Mesenteric fat pad (tissue), 1 donor: ENCODE measurements around the gene DUOX1. TPM values are rescaled to one million over a fixed set of nuclear protein-coding genes. Genes with fewer than 3 reads are reported as not detected.

ENCODE experiments used
- DNase-seq: peaks from one replicate; pipeline ENCODE4 v3.0.0-alpha.2; 2020; ENCODE audit warnings: low spot score
- total RNA-seq: library from RNA; stranded (reverse); fragmentation: NEBNext Ultra II Directional; extraction: Animal tissue kit (Norgen Biotek cat#: 25700); gene quantifications from one replicate; pipeline ENCODE4 v1.2.1, GENCODE V29; 2021
- donor health status: DM: yes; HTN: yes; CAD: no.

DUOX1 gene
- total RNA-seq, 1 donor from 2014 or later, result 2.5 TPM

DNA sequence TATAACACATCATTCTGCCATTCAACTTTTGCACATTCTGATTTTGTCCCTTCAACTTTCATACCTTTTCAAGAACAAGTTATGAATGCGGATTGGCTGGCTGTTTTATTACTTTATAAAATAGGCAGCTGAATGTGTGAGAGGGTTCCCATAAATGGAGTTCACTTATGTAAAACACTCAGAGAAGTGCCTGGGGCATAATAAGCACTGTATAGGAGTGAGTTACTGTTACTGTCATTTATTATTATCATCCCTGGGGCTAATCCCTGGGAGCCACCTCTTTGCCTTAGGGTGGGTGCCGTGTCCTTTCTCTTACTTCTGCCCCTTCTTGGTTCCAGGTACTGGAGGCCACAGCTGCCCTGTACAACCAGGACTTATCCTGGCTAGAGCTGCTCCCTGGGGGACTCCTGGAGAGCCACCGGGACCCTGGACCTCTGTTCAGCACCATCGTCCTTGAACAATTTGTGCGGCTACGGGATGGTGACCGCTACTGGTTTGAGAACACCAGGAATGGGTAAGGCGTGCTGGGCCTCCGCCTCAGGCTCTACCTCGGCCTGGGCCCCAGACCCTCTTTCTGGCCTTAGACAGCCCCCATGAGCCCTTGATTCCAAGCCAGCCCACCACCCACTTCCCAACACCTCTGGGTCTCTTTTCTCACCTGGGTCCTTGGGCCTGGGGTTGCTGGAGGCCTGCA, 10.9 kb downstream of the DUOX1 start:
- DNase-seq, result no peak

DNA sequence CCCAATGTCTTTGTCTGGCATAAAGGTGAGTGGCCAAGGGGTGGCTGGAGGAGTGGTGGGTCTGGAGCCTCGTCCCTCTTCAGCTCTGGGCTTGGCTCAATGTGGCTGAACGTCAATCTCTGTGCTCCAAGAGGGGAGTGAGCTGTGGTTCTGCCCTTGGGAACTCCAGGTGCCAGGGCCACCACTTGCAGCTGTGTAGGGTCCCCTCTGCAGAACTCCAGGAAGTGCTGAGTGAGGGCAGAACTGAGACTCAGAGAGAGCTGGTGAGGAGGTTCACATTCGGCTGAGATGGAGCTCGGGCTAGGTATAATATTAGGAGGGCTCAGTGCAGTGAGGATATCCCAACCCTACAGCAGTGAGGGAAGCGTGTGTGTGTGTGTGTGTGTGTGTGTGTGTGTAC, 11.6 kb downstream of the DUOX1 start:
- no peak for DNase-seq

DNA sequence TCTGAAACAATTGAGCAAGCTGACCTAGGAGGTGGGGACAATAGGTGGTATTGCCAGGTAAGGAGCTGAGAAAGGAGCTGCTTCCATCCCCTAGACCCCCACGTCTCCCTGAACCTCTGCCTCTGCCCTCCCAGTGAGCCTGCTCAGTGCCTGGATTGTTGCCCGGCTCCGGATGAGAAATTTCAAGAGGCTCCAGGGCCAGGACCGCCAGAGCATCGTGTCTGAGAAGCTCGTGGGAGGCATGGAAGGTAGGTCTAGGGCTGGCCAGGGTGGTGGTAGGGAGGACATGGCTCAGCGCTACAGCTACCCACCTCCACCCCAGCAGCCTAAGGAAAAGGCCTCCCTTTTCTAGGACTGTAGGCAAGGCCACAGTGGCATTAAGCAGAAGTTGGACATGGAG, 13.3 kb downstream of the DUOX1 start:
- no peak for DNase-seq

DNA sequence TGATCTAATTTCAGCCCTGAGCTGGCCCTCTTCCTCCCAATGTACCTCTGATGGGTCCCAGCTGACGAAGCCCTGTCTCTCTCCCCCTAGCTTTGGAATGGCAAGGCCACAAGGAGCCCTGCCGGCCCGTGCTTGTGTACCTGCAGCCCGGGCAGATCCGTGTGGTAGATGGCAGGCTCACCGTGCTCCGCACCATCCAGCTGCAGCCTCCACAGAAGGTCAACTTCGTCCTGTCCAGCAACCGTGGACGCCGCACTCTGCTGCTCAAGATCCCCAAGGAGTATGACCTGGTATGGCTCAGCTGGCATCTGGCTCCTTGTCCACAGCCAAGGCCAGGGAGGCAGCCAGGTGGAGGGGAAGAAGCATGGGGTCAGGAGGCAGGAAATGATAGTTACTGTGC, 14.2 kb downstream of the DUOX1 start:
- no peak for DNase-seq

DNA sequence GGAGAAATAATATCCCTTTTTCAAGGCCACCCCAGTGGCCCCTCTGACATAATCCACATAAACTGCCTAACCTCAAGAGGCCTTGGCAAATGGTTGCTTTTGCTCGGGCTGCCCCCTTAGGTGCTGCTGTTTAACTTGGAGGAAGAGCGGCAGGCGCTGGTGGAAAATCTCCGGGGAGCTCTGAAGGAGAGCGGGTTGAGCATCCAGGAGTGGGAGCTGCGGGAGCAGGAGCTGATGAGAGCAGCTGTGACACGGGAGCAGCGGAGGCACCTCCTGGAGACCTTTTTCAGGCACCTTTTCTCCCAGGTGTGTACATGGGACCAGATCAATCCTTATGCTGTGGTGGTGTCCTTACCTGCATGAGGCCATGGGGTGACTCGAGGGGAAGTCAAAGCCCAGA, 15.0 kb downstream of the DUOX1 start:
- DNase-seq, result no peak

DNA sequence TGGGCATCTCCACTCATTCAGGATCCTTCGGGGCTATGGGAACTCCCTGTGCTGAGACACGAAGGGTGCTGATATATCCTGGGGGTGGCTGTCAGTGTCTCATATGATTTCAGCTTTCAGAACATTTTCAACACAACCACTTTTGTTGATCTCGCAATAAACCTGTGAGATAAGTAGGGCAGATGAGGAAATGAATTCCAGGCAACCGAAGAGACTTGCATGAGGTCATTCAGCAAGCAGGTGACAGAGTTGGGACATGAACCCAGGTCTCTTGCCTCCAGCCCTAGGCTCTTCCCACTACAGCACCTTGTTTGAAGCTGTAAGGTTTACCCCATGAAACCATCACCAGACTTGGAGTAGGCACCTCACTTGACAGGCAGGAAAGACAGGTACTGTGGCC, 16.6 kb downstream of the DUOX1 start:
- no peak for DNase-seq

DNA sequence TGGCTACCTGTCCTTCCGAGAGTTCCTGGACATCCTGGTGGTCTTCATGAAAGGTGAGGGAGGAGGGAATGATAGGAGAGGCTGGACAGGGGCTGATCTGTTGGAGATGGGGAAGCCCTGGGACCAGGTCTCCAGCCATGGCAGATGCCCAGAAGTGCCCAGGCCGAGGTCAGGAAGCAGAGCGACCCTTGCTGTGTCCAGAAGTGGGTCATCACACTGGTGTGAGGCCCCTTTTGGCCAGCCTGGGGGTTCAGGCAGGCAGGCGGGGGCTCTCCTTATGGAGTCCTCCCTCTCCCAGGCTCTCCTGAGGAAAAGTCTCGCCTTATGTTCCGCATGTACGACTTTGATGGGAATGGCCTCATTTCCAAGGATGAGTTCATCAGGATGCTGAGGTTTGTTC, 17.8 kb downstream of the DUOX1 start:
- DNase-seq, result no peak

DNA sequence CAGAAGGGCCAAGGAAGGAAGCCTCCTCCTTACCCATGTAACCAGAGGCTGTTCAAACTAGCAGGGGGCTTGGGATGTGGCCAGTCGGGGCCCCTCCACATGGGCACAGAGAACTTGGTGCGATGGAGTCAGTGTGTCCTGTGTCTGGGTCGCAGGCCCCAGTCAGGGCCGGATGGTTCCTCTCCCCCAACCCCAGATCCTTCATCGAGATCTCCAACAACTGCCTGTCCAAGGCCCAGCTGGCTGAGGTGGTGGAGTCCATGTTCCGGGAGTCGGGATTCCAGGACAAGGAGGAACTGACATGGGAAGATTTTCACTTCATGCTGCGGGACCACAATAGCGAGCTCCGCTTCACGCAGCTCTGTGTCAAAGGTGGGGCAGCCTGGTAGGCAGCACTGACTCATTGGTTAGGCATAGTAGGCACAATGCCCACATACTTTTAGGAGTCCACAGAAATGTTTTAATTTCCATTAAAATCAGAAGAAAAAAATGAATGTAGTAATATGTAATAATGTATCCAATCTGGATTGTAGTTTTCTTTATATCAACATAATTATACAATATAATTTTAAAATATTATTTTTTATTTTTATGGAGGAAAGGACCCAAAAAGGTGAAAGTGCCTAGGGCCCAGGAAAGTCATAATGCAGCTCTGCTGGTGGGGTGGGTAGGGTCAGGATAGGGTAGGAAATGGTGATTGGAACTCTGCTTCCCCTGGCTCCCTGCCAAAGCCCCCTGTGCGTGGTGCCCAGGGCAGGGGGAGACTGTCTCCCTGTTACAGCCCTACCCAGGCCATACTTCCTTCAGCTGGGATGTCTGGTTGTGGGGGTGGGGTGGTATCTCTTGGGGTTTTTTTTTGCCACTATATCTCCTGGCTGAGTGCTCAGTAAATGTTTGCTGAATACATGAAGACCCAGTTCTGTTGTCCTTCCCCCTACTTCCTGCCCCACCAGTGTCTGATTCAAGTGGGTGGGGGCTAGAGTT, 18.6 kb downstream of the DUOX1 start:
- DNase-seq, result no peak

DNA sequence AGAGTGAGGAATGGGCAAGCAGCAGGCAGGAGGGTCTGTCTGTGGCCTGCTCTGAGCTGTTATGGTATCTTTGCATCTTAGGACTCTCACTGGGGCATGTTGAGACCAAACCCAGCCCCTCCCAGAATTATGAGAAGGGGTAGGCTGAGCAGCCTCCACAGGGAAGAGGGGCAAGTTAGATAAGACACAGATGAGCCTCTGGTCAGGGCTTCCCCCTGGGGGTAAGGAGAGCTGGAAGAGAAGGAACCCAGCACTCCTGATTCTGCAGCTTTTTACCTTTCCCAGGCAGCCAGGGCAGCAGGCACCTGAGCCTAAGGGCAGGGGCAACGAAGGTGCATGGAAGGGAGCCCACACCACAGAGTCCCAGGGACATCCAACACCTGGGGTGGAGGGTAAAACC, 19.3 kb downstream of the DUOX1 start:
- no peak for DNase-seq

DNA sequence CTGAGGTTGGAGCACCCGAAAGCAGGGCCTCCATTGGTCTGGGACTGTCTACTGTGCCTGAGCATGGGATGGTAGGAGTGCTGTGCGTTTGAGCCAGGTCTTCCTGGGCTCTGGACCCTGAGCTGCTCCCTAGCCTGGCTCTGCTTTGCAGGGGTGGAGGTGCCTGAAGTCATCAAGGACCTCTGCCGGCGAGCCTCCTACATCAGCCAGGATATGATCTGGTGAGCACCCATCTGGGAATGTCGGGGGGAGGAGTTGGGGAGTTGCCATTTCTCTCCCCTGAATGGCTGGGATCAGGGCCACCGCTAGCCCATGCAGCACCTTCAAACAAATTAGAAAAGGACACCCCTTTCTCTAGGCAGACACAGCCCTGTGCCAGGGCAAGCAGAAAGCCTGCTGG, 20.7 kb downstream of the DUOX1 start:
- no peak for DNase-seq

DNA sequence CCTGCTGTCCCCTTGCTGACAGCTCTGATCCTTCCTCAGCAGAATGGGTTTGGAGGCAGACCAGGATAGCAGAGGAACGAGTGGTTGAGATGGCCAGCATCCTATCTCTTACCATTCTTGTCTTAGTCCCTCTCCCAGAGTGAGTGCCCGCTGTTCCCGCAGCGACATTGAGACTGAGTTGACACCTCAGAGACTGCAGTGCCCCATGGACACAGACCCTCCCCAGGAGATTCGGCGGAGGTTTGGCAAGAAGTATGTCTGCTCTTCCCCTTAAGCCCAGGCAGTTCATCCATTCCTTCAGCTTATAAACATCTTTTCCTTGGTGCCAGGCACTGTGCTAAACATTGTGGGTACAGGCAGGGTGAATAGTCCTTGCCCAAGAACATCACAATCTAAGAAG, 21.2 kb downstream of the DUOX1 start:
- no peak for DNase-seq

DNA sequence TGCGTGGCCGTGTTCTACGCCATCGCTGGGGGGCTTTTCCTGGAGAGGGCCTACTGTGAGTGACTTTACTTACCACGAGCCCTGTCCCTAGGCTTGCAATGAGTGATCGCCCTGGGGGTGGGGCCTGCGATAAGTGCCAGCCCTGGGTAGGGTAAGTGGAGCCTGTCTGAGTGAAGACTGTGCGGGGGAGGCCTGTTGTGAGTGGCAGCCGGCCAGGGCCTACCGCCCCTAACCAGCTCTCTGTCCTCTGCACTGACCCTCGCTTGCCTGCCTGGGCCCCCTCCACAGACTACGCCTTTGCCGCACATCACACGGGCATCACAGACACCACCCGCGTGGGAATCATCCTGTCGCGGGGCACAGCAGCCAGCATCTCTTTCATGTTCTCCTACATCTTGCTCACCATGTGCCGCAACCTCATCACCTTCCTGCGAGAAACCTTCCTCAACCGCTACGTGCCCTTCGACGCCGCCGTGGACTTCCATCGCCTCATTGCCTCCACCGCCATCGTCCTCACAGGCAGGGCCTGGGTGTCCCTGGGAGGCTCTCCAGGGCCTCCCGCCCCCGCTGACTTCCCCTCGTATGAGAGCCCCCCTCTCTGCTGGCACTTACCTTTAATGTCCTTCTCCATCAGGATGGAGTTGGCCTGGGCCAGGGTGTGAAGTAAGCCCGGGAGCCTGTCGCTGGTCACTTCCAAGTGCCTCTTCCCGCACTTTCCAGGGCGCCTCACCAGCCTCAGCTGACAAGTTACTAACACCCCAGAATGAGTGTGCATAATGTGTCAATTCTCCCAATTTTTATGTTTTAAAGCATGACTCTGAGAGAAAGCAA, 22.4 kb downstream of the DUOX1 start:
- DNase-seq, result no peak

DNA sequence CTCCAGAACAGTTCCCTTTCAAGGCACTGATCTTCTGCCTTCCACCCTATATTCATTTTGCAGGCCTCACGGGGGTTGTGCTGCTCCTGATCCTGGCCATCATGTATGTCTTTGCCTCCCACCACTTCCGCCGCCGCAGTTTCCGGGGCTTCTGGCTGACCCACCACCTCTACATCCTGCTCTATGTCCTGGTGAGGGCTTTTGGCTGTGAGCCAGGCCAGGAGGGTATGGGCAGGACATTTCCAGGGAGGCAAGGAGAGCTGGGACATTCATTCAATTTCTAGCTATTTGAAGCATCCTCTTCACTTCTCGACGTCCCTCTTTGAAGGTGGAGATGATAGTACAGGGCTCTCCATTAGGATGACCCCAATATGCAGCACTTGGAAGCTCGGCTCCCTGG, 25.9 kb downstream of the DUOX1 start:
- no peak for DNase-seq

DNA sequence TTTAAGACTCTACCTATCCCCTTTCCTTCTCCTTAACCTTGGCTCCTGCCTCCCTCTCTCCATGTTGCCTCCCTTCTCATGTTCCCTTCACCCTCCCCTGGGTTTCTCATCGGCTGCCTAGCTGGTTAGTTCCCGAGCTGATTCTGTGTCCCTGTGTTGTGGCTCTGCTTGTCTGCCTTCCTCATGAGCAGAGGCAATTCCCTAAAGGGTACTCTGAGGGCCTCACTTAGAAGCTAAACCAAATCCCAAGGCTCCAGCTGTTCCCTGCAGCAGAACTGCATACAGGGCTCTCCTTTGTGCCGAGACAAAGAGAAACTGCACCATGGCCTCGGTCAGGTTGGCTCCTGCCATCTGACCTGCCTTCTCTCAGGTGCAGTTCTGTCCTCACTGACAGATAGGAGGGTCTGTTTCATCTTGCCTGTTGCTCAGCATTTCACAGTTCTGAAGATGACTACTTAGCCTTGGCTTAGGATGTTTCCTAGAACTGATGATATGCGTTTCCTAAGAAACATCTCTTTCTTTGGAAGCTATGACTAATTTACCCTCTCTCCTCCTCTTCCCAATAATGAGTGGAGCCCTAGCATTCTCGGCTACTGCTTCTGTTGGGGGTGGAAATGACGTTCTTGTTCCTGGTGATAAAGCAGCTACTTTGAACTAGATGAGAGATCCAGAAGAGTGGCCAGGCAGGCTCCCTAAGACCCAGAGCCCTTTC, 27.1 kb downstream of the DUOX1 start:
- no peak for DNase-seq

DNA sequence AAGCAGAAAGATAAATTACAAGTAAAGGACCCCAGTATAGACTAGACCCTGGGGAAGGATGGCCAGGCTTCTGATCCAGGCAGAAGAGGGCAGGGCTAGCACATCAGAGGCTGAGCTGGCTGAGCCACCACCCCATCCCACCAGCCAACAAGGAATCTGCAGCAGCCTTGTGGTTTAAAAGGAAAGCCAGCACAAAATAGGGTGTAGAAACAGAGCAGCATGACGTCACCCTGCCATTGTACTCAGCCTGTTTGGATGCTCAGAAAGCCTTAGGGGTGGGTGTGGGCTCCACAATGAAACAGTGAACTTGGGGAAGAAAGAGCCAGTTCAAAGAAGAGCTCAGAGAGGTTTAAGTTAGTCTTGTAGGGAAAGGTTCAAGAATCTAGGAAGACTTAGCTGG, 28.2 kb downstream of the DUOX1 start:
- DNase-seq, result no peak

DNA sequence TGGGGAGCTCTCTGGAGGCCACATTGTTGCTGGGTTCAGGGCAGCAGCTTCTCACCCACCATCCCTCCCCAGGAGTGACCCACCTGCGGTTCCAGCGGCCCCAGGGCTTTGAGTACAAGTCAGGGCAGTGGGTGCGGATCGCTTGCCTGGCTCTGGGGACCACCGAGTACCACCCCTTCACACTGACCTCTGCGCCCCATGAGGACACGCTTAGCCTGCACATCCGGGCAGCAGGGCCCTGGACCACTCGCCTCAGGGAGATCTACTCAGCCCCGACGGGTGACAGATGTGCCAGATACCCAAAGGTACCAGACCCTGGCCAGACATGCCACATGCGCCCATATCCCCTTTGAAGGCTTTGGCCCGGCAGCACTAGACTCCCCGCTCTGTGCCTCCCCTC, 31.9 kb downstream of the DUOX1 start:
- no peak for DNase-seq

DNA sequence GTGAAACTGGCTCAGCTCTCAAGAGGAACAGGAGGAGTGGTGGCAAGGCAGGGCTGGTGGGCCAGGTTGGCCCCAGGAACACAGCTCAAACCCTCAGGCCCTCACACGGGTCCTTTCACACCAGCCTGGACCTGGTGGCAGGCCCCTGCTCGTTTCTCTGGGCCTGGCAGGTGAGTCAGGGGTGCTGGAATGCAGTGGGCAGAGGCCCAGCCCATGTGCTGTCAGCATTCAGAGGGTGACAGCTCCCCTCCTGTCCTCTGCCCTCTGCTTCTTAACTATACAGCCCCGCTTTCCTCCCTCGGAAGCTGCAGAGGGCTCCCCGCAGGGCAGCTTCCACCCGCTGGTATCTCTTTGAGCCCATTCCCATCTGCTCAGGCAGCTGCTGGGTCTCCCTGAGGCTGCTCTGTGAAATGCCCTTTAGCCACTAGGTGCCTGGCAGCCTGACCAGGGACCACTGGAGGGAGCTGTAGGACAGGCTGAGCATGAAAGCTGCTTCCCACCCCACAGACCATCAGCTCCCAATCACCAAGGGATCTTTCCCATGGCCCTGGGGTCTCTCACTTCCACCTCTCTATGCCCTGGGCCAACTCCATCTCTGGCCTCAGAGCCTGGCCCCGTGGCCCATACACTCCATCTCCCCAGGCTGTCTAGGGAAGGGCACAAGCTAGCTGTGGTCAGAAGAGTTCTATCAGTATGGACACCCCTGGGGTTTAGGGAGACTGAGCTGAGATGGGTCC, 33.1 kb downstream of the DUOX1 start:
- DNase-seq, result no peak

DNA sequence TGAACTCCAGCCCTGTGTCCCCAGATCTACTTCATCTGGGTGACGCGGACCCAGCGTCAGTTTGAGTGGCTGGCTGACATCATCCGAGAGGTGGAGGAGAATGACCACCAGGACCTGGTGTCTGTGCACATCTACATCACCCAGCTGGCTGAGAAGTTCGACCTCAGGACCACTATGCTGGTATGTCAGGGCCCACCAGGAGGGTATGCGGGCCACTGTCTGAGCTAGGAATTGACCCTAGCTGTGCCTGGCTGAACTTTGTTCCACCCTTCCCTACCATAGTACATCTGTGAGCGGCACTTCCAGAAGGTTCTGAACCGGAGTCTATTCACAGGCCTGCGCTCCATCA, 33.7 kb downstream of the DUOX1 start:
- DNase-seq, result no peak

DNA sequence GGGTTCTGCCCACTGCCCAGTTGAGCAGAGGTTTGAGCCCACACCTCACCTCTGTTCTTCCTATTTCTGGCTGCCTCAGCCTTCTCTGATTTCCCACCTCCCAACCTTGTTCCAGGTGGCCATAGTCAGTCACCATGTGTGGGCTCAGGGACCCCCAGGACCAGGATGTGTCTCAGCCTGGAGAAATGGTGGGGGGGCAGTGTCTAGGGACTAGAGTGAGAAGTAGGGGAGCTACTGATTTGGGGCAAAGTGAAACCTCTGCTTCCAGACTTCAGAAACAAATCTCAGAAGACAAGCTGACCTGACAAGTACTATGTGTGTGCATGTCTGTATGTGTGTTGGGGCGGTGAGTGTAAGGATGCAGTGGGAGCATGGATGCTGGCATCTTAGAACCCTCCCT, 35.1 kb downstream of the DUOX1 start:
- DNase-seq, result no peak

DNA sequence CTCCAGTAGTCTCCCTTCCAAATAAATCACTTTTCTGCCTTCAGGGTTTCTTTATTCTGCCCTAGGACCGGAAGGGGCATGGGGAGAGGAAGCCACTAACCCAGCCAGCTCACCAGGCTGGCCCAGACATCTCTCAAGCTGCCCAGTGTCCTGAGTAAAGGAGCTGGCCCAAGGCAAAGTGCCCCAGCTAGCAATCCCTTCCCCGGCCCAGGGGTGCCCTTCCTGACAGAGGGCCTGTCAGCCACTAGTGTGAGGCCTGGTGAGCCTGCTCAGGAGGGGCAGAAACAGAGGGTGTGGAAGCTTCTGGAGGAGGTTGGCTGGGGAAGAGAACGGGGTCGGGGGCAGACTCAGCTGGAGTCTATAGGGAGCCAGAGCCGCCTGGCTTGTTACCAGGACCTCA, 35.7 kb downstream of the DUOX1 start:
- no peak for DNase-seq
